Thyroid gland (tissue), 4 donors: ENCODE measurements around the gene VPS8.

Source experiments
- POLR2A ChIP-seq, 2 donors: fragments of 450-650 bp; IDR thresholded peaks; one replicate each; pipeline ENCODE4 v1.6.1; 2017; ENCODE audit warnings: antibody characterized with exemption in 2 of 2, mild to moderate bottlenecking in 2 of 2, moderate library complexity in 1 of 2
- TF ChIP-seq, protein P1 (sequence below), 6 experiments: fragments of 200-600 bp in 3 of 6; fragments of 450-650 bp in 3 of 6; sonication (generic) in 3 of 6; IDR thresholded peaks; one replicate each; pipeline ENCODE4 v1.5.1; 2016 to 2019; ENCODE audit warnings: antibody characterized with exemption in 6 of 6, mild to moderate bottlenecking in 2 of 6, inconsistent platforms in 1 of 6, moderate library complexity in 1 of 6

DNA sequence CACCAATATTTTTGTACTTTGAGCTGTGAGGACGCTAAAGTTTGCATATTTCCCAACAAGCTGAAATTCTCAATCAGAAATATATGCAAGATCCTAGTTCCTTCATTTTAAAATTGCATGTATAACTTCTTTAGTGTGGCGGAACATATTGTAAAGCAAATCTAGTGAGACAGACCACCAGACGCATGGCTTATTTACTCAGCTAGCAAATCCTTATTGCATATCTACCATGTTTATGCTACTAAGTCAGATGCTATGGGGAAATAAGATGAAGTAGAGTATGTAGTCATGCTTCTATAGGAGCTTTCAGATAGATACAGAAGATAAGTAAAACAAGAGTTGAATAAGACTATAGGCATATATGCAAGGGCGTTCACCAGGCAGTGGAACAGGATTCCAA lies 278.8 kb downstream of the VPS8 start:
- TF ChIP-seq, protein P1, sequence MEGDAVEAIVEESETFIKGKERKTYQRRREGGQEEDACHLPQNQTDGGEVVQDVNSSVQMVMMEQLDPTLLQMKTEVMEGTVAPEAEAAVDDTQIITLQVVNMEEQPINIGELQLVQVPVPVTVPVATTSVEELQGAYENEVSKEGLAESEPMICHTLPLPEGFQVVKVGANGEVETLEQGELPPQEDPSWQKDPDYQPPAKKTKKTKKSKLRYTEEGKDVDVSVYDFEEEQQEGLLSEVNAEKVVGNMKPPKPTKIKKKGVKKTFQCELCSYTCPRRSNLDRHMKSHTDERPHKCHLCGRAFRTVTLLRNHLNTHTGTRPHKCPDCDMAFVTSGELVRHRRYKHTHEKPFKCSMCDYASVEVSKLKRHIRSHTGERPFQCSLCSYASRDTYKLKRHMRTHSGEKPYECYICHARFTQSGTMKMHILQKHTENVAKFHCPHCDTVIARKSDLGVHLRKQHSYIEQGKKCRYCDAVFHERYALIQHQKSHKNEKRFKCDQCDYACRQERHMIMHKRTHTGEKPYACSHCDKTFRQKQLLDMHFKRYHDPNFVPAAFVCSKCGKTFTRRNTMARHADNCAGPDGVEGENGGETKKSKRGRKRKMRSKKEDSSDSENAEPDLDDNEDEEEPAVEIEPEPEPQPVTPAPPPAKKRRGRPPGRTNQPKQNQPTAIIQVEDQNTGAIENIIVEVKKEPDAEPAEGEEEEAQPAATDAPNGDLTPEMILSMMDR (IDR thresholded peaks at IDR 0.05), result no peak
- no peak for TF ChIP-seq POLR2A (IDR thresholded peaks at IDR 0.05)
